ENCODE data around the gene QARS1.

QARS1 gene

DNA sequence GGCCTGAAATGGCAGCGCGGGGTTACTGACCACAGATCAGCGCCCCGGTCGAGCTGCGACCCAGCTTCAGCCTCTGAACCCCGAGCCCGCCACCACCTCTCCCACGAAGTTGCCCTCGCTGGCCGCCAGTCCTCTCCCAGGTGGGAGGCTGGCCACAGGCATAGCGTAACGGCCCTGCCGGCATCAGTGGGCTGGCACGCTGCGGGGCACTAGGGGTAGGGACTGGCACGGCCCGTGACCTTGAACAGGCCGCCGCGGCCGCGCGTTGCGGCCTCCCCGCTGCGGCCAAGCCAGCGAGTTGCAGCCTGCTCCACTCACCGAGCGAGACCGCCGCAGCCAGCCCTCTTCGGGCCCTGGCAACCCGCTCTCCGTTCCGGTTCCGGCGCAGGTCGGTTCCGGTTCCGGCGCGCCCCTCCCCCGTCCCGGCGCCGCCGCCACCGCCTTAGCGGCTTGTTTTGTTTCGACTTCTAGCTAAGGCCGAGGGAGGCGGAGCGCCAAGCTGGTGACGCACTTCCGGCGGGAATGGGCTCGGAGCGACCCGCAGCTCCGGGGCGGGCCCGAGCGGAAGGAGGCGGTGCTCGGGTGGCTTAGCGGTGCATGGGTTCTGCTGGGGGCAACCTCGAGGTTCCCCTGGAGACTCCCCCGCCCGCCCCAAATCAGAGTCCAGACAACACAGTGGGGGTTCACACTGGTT lies 16.0 kb upstream of the QARS1 start, which contains the start of gene USP19:
Gene USP19 (minus strand): TSS at position 386 of the 694 bp plus-strand sequence. CDS start 1,678 bp downstream, outside the sequence.
- DNase-seq: peak; percentile 41 to 97 (median 90)

GRCh38 chr3:49120096-49120437 lies 15.5 kb upstream of the QARS1 start:
- no peak for DNase-seq

DNA sequence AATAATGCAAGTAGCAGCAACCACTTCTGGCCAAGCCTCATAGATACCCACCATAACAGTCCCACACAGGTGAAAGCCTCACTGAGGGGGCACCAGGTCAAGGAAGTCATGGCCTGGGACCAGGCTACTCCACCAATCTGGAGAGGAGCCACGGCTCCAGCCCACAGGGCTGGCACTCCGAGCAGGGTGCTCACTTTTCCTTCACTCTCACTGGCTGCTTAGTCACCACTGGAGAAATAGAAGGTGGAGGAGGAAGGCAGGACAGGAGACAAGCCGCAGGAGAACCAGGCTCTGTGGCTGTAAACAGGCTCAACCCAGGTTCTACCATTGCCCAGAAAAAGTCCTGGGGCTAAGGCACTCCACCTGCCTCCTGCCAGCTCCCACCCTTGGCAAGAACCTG lies 14.9 kb upstream of the QARS1 start:
- DNase-seq: no peak

DNA sequence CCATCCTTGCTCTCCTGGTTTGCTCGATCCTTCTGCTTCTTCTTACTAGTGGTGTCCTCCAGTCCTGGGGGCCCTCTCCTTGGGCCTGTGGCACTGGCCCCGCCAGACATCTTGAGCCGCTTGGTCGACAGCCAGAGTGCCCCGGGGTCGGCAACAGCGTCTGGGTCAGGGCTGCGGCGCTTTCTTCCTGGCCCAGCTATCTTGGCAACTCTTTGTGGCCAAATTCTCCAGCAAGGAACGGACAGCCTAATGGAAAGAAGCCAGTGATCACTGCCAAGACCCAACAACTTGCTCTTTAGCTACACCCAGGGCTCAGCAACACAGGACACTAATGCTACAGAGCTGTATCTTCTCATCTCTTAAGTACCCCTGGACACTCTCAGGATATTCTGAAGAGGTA lies 14.5 kb upstream of the QARS1 start:
- peak in 7 of 56 donors; percentile 5 to 26 (median 10) for DNase-seq

DNA sequence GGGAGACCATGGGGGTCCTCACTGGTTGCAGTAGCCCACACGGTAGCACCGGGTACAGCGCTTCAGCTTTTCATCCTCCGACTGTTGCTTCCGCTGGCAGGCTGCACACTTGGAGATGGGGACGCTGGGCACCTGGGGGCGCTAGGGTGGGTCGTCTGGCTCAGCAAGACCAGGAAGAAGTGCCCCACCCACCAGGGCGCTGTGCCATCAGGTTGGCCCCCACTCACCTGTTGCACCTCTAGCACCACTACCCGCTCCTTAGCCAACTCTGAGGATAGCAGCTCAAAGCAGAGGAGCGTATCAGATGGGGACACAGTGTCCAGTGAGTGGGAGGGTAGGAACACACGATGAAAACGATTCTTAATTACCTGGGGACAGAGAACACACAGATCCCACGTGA lies 7.7 kb upstream of the QARS1 start:
- DNase-seq: no peak

DNA sequence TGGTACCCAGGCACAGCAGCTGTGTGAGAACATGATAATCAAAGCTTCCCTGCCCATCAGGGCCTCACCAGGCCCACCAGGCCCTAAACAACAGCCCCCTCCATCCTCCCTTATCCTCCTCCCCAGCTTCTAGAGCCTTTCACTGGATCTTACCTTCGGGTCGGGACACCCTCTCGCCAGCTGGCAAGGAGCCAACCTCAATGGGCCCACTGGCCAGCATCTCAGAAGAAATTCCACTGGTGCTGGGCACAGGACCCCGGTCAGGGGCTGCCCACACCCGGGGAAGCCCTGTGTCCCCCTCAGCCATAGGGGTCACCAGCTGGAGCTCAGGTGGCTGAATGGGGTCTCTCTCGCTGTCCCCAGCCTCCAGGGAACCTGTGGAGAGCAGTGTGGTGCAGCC lies 6.8 kb upstream of the QARS1 start:
- no peak for DNase-seq

DNA sequence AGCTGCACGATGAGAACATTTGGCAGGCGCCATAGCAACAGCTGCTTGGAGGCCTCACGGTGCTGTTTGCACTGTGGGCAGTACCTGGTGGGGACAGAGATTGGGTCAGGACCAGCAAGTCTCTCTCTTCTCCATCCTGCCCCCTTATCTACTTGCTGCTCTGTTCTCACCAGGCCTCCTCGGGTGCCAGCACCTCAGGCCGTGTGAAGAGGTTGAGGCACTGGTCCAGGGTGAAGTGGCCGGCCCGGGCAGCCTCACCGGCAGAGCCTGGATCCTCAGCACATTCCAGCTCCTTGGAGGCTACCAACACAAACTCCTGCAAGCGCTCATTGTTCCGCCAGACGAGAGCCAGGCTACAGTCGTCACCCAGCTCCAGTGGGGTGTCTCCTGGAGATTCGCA lies 6.2 kb upstream of the QARS1 start:
- DNase-seq: no peak

DNA sequence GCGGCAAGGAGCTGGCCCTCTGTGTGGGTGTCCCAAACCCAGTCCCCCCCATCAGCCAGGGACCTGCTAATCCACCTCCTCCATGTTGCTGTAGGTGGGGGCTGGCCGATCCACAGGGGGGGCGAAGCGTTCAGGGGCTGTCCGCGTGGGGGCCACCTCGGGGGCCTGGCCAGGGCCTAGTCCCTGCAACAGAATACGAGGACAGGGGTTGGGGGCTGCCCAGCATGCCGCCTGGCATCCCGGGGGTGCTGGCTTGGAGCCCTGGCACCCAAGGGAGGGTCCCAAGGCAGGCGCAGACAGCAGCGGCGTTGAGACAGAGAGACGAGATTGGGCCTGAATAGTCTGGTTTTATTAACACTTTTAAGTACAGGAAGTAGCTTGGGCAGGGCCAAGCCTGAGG lies 3.8 kb upstream of the QARS1 start:
- DNase-seq: no peak

GRCh38 chr3:49104052-49104426 lies 518 bp downstream of the QARS1 start:
- DNase-seq: no peak

DNA sequence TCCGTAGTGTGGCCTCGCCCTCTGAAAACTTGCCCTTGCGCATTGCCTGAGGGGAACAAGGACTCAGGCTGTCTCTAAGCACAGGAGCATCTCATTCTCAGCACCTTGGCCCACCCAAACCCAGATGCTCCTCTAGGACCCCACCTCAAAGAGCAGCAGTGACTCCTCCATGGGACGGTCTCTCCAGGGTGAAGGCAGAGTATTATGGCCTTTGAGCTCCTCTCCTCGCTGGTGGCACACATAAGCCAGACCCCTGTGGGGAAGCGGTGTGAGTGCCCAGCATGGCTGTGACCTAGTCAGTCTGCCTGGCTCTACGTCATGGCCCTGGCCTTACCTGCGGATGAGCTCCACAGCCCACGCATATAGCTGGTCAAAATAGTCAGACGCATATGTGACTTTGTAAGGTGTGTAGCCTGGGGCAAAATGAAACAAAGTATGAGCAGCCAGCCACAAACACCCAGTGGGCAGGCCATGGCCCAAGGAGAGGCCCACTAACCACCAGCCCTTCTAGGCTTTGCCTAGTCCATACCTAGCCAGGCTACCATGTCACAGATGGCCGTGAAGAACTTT lies 4.4 kb downstream of the QARS1 start:
- DNase-seq: no peak

GRCh38 chr3:49098910-49099630 lies 5.5 kb downstream of the QARS1 start:
- DNase-seq: no peak

DNA sequence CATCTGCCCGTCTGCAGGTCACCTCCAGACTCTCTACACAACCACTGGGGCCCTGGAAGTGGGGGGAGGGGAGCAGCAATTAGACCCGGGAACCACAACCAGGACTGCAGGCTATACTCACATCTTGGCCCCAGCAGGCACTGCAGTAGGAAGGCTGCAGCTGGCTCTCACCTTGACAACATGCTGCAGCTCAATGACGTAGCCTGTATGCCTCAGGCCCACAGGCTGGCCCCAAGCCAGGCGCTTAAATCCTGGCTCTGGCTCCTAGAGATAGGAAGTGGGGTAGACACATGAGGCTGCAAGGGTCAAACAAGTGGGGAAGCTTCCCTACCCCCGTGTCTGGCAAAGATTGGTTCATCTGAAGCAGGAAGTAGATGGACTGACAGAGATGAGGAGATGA lies 6.1 kb downstream of the QARS1 start:
- no peak for DNase-seq

GRCh38 chr3:49093853-49094767 lies 10.4 kb downstream of the QARS1 start, which contains the start of gene QRICH1:
Gene QRICH1 (minus strand): TSS chr3:49094071. CDS start chr3:49077017, 17,054 bp downstream.
- DNase-seq: peak; percentile 85 to 99 (median 98)

DNA sequence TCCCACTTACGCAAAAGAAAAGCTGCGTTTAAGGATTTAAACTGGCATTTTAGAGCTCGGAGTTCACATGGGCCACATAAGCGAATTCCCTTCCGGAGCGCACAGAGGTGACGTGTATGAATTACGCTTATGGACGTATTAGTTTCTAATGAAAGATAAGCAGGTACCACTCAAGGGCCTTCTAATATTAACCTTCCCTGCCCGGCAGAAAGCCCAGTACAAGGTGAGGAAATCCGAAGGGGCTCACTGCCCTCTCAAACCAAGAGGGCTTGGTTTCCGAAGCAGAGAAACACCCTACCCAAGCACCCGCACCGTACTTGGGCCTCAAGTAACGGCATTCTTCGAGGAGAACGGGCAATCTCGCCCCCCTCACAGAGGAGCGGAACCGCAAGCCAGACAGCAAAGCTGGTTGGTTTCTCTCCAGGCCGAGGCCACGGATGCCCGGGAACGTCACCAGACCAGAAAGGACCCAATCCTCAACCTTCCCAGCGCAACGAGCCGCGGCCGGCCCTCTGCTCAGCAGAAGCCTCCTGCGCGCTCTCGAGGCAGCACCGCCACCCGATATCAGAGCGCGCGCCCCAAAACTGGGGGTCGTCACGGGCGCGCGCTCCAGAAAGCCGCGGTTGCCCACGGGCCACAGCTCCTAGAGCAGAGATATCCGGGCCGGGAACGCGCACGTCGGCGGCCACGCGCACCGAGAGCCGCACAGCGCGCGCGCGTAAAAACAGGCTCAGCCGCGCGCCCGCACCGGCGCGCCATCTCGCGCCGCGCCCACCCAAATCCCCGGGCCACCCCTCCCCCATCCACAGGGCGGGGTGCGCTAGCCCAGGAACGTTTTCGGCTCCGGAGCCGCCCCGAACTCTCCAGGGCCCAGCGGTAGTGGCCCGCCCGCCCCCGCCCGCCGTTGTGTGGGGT lies 11.4 kb downstream of the QARS1 start:
- DNase-seq: peak in 50 of 56 donors; percentile 27 to 85 (median 71)

DNA sequence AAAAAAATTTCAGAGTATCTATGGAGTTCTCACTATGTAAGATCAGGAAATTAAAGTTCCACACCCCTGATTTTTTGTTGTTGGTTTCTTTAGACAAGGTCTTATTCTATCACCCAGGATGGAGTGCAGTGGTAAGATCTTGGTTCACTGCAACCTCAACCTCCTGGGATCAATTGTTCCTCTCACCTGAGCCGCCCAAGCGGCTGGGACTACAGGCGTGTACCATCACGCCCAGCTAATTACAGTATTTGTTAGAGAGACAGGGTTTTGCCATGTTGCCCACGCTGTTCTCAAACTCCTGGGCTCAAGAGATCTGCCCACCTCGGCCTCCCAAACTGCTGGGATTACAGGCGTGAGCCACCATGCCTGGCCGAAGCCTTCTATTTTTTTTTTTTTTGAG lies 23.1 kb downstream of the QARS1 start:
- DNase-seq: no peak

DNA sequence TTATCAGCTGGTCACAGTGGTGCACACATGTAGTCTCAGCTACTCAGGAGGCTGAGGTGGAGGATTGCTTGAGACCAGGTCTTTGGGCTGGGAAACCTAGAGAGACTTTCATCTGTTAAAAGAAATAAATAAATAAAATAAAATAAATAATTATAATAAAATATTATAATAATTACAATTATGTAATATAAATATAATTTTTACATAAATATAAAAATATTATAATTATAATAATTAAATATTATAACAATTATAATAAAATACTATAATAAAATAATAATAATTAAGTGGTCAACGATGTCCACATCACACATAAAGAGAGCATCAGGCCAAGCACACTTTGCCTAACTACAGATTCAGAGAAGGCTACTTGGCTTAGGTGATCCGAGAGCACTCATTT lies 25.3 kb downstream of the QARS1 start:
- no peak for DNase-seq

DNA sequence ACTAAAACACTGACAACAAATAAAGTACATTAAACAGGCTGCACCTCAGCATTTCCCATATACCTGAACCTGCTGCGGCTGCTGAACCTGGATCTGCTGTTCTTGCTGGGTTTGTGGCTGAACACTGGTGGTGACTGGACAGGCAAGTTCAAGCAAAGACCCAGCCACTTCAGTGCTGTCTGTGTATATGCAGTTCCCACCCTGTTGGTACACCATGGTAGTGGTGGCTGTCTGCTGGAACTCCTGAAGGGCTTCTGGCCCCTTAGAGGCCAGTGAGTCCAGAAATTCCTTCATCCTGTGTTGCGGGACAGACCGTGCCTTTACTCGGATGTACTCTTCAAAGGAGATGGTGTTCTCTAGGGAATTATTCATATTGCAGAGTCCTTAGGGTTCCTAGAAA lies 27.9 kb downstream of the QARS1 start:
- DNase-seq: no peak

GRCh38 chr3:49076116-49076515 lies 28.4 kb downstream of the QARS1 start:
- no peak for DNase-seq

GRCh38 chr3:49058011-49058410 lies 46.5 kb downstream of the QARS1 start:
- no peak for DNase-seq

- DNase-seq: no peak
Measured at GRCh38 chr3:49057268-49057667, 47.3 kb downstream of the QARS1 start.
